H1 (cell line): ENCODE measurements around the gene SIM2. TPM values are rescaled to one million over a fixed set of nuclear protein-coding genes. Genes with fewer than 3 reads are reported as not detected.

Experiments
- CTCF ChIA-PET: fragments of 300-600 bp; sonication (Branson Sonifier 250); formaldehyde crosslinking; loops from one replicate; lab custom pipeline; 2021; ENCODE audit not compliant: partially characterized antibody; lab: Charles Lee
- POLR2A ChIA-PET: fragments of 300-600 bp; sonication (Branson Sonifier 250); formaldehyde crosslinking; loops from one replicate; lab custom pipeline; 2021; ENCODE audit warnings: inconsistent platforms; ENCODE audit not compliant: partially characterized antibody; lab: Charles Lee
- DNase-seq, 2 experiments: peaks; one replicate each; pipeline versions ENCODE4 v3.0.0 to v3.0.0-alpha.2; 2010 to 2022; ENCODE audit warnings: low spot score in 2 of 2, low read depth in 1 of 2, mixed read lengths in 1 of 2
- FAIRE-seq: peaks from 2 replicates; lab custom pipeline; 2011; peaks lifted over from hg19 to GRCh38; lab: Jason Lieb, UNC
- H2AFZ ChIP-seq: 2 replicates; pipeline ENCODE4 v1.8.1; 2012; ENCODE audit warnings: low read length, inconsistent platforms
- H2AK5ac ChIP-seq: 2 replicates; pipeline ENCODE4 v1.6.1; 2013; ENCODE audit warnings: low read depth, low read length
- H2BK120ac ChIP-seq: replicated peaks from 2 replicates; pipeline ENCODE3; 2013; ENCODE audit warnings: low read depth, low read length, inconsistent platforms
- H2BK12ac ChIP-seq: 2 replicates; pipeline ENCODE4 v1.6.1; 2013; ENCODE audit warnings: low read depth, low read length
- H2BK15ac ChIP-seq: 2 replicates; pipeline ENCODE4 v1.6.1; 2013; ENCODE audit warnings: low read length
- H2BK20ac ChIP-seq: 2 replicates; pipeline ENCODE4 v1.6.1; 2013; ENCODE audit warnings: low read length
- H2BK5ac ChIP-seq: 2 replicates; pipeline ENCODE4 v1.6.1; 2013; ENCODE audit warnings: low read depth, low read length
- H3K14ac ChIP-seq: 2 replicates; pipeline ENCODE4 v1.6.1; 2013; ENCODE audit warnings: inconsistent platforms; ENCODE audit not compliant: insufficient read length
- H3K18ac ChIP-seq: 2 replicates; pipeline ENCODE4 v1.6.1; 2013; ENCODE audit warnings: low read length; ENCODE audit errors: extremely low read depth
- H3K23ac ChIP-seq: 2 replicates; pipeline ENCODE4 v1.6.1; 2013; ENCODE audit warnings: inconsistent platforms; ENCODE audit not compliant: insufficient read length
- H3K23me2 ChIP-seq: 2 replicates; pipeline ENCODE4 v1.6.1; 2013; ENCODE audit warnings: low read depth, low read length
- H3K27ac ChIP-seq: 2 replicates; pipeline ENCODE4 v1.6.1; 2011; ENCODE audit warnings: low read depth, low read length, inconsistent platforms
- H3K27me3 ChIP-seq, 4 experiments: replicated peaks in 1 of 4; 1 replicate in 1 of 4; 2 replicates in 3 of 4; pipeline versions ENCODE4 v1.6.1 to v1.8.1; 2011 to 2013; ENCODE audit warnings: low read length in 3 of 4, mild to moderate bottlenecking in 3 of 4, inconsistent platforms in 2 of 4, mixed read lengths in 2 of 4, moderate library complexity in 1 of 4; ENCODE audit not compliant: control insufficient read depth in 3 of 4, insufficient read depth in 3 of 4; ENCODE audit errors: extremely low read depth in 1 of 4
- H3K36me3 ChIP-seq, 4 experiments: 2 replicates each; pipeline versions ENCODE4 v1.6.1 to v1.8.1; 2011 to 2013; ENCODE audit warnings: mild to moderate bottlenecking in 4 of 4, low read length in 3 of 4, moderate library complexity in 2 of 4, control low read depth in 1 of 4, inconsistent platforms in 1 of 4; ENCODE audit not compliant: insufficient read depth in 4 of 4, control insufficient read depth in 2 of 4
- H3K4ac ChIP-seq: replicated peaks from 2 replicates; pipeline ENCODE3; 2013; ENCODE audit warnings: low read length, low read depth, mixed read lengths, inconsistent platforms; ENCODE audit not compliant: insufficient read length
- H3K4me1 ChIP-seq, 4 experiments: replicated peaks in 1 of 4; 1 replicate in 1 of 4; 2 replicates in 3 of 4; pipeline versions ENCODE4 v1.6.1 to v1.8.1; 2011 to 2013; ENCODE audit warnings: low read length in 3 of 4, inconsistent platforms in 2 of 4, mixed read lengths in 1 of 4; ENCODE audit not compliant: insufficient read depth in 4 of 4, control insufficient read depth in 3 of 4
- H3K4me2 ChIP-seq, 2 experiments: 2 replicates each; pipeline versions ENCODE4 v1.6.1 to v1.8.1; 2011 to 2013; ENCODE audit warnings: low read depth in 2 of 2, low read length in 2 of 2, control low read depth in 1 of 2, inconsistent platforms in 1 of 2, mild to moderate bottlenecking in 1 of 2; ENCODE audit not compliant: insufficient read depth in 1 of 2
- H3K4me3 ChIP-seq, 4 experiments: fragments of 200-600, 300-600 bp in 1 of 4; sonication (generic), shearing (Covaris generic), sonication (Bioruptor Twin) in 1 of 4; 2 replicates each; pipeline versions ENCODE4 v1.5.1 to v1.8.1; 2011 to 2016; ENCODE audit warnings: low read length in 4 of 4, low read depth in 3 of 4, control low read depth in 2 of 4, inconsistent platforms in 2 of 4, mild to moderate bottlenecking in 2 of 4, mixed read lengths in 1 of 4, moderate library complexity in 1 of 4; ENCODE audit not compliant: insufficient read depth in 2 of 4; ENCODE audit errors: extremely low read depth in 1 of 4
- H3K56ac ChIP-seq: replicated peaks from 2 replicates; pipeline ENCODE3; 2013; ENCODE audit warnings: low read depth, mild to moderate bottlenecking, mixed read lengths, low read length, inconsistent platforms; ENCODE audit not compliant: insufficient read length
- H3K79me1 ChIP-seq: 2 replicates; pipeline ENCODE4 v1.6.1; 2013; ENCODE audit warnings: low read depth, low read length, control low read depth
- H3K79me2 ChIP-seq, 2 experiments: 2 replicates each; pipeline versions ENCODE4 v1.6.1 to v1.8.1; 2012 to 2013; ENCODE audit warnings: low read length in 2 of 2, mild to moderate bottlenecking in 2 of 2, inconsistent platforms in 1 of 2; ENCODE audit not compliant: insufficient read depth in 2 of 2, control insufficient read depth in 1 of 2
- H3K9ac ChIP-seq, 4 experiments: replicated peaks in 1 of 4; 1 replicate in 1 of 4; 2 replicates in 3 of 4; pipeline versions ENCODE4 v1.6.1 to v1.8.1; 2011 to 2013; ENCODE audit warnings: low read depth in 3 of 4, low read length in 3 of 4, control low read depth in 2 of 4, mild to moderate bottlenecking in 2 of 4, moderate library complexity in 2 of 4, inconsistent platforms in 1 of 4; ENCODE audit errors: extremely low read depth in 1 of 4
- H3K9me3 ChIP-seq, 2 experiments: 2 replicates each; pipeline versions ENCODE4 v1.6.1 to v1.8.1; 2012 to 2013; ENCODE audit warnings: mild to moderate bottlenecking in 2 of 2, moderate library complexity in 2 of 2, control low read depth in 1 of 2, inconsistent platforms in 1 of 2, low read depth in 1 of 2, low read length in 1 of 2, mixed read lengths in 1 of 2; ENCODE audit not compliant: insufficient read depth in 2 of 2
- H4K20me1 ChIP-seq, 2 experiments: replicated peaks in 1 of 2; 2 replicates each; pipeline versions ENCODE3 to v1.8.1; 2011 to 2013; ENCODE audit warnings: inconsistent platforms in 2 of 2, low read length in 2 of 2, mild to moderate bottlenecking in 1 of 2; ENCODE audit not compliant: insufficient read depth in 2 of 2, control insufficient read depth in 1 of 2
- H4K5ac ChIP-seq: 2 replicates; pipeline ENCODE4 v1.6.1; 2013; ENCODE audit warnings: low read length, low read depth, mixed read lengths, inconsistent platforms; ENCODE audit not compliant: insufficient read length
- H4K8ac ChIP-seq: 2 replicates; pipeline ENCODE4 v1.8.0; 2013; ENCODE audit warnings: mild to moderate bottlenecking, moderate library complexity, low read length, inconsistent platforms; ENCODE audit not compliant: insufficient read depth; ENCODE audit errors: extremely low read depth
- H4K91ac ChIP-seq: replicated peaks from 2 replicates; pipeline ENCODE3; 2013; ENCODE audit warnings: low read length, mixed read lengths, inconsistent platforms; ENCODE audit not compliant: insufficient read length
- EGR1 ChIP-seq: IDR thresholded peaks from 2 replicates; pipeline ENCODE4 v1.6.1; 2011; ENCODE audit warnings: low read depth, low read length, borderline replicate concordance
- NRF1 ChIP-seq: IDR thresholded peaks from 2 replicates; pipeline ENCODE4 v1.6.1; 2011; ENCODE audit warnings: mild to moderate bottlenecking, low read depth, low read length, improper control_type of control experiment
- PHF8 ChIP-seq: fragments of 200-600 bp; sonication (generic); conservative IDR thresholded peaks from 2 replicates; pipeline ENCODE4 v1.7.1; 2012; ENCODE audit warnings: low read depth, mild to moderate bottlenecking, inconsistent platforms, low read length, moderate library complexity
- POLR2AphosphoS5 ChIP-seq: IDR thresholded peaks from 2 replicates; pipeline ENCODE4 v1.6.1; 2011; ENCODE audit warnings: low read depth, low read length
- WGBS, 2 experiments: shearing (Covaris generic) in 1 of 2; methylation state at CpG; one replicate each; pipeline versions ENCODE4 v1.1.6 to v1.1.7; 2013 to 2015; ENCODE audit warnings: low lambda C conversion rate in 2 of 2, mixed read lengths in 2 of 2, inconsistent platforms in 1 of 2, low coverage in 1 of 2, missing lambda C conversion rate in 1 of 2; ENCODE audit not compliant: insufficient replicate concordance in 2 of 2, insufficient coverage in 1 of 2, insufficient read length in 1 of 2; ENCODE audit errors: extremely low coverage in 1 of 2, missing lambda C conversion rate in 1 of 2; 5-methylcytosine and 5-hydroxymethylcytosine counted together
- polyA plus RNA-seq, 7 experiments: library from polyadenylated mRNA; depleted of rRNA in 3 of 7; stranded (reverse) in 5 of 7; unstranded in 2 of 7; fragments of >200 nt in 5 of 7; fragments of 200-250 nt in 2 of 7; gene quantifications; 1 replicate in 5 of 7; 2 replicates in 1 of 7; 4 replicates in 1 of 7; pipeline versions ENCODE4 v1.2.1 to v1.2.3, GENCODE V29; 2011 to 2013; ENCODE audit warnings: missing spikeins in 2 of 7, mixed read lengths in 2 of 7
- total RNA-seq: library from RNA; stranded (reverse); fragmentation: NEBNext Ultra II Directional; extraction: Animal tissue kit (Norgen Biotek cat#: 25700); gene quantifications from 2 replicates; pipeline ENCODE4 v1.2.1, GENCODE V29; 2021
- TF ChIP-seq, protein P1 (sequence below): IDR thresholded peaks from 2 replicates; pipeline ENCODE4 v1.6.1; 2012; ENCODE audit warnings: low read length, inconsistent platforms

SIM2 gene
- total and polyA plus RNA-seq, 2 of the 8 experiments (the other 6 are each of a cell fraction or from before 2014, with no cell fraction given) = 0.05 to 0.26 TPM

DNA sequence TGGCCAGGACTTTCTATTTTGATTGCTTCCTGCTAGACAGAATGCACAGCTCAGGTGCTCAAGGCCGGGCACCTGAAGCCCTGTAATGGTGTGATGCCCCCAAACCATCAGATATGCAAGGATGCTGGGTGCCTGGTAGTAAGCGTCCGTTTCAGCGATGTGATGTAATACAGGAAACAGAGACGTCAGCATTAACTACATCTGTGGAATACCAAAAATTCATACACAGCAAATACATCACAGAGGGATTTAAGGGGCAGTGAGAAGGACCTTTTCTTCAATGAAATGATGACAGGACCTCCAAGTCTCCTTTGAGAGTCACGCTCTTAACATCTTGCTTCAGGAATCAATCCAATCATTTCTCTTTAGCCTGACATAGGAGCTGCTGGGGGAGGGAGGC, 64.4 kb downstream of the SIM2 start:
- Histone ChIP-seq H3K4me3 (no peak overlapping the region), H3K4me2 (no peak overlapping the region), H3K14ac (no peak overlapping the region), H3K27me3 (no peaks in the 10 kb centered on the region), H3K23ac (no peak overlapping the region), H3K23me2 (no peaks in the 10 kb centered on the region), H2AK5ac (no peak overlapping the region), H3K79me1 (no peaks in the 10 kb centered on the region), H4K8ac (no peak overlapping the region), H2BK5ac (no peak overlapping the region), H4K20me1 (no peaks in the 10 kb centered on the region), H2BK15ac (no peak overlapping the region), H2AFZ (no peak overlapping the region), H3K4ac (no peak overlapping the region), H3K9me3 (no peaks in the 10 kb centered on the region), H2BK12ac (no peak overlapping the region), H3K18ac (no peak overlapping the region), H2BK20ac (no peak overlapping the region), H3K9ac (no peak overlapping the region), H3K27ac (no peak overlapping the region), H3K36me3 (no peaks in the 10 kb centered on the region), H3K4me1 (peaks cover 0 to 3% (median 1%) of the 10 kb centered on the region in 4 experiments; a peak in 3 of 7 replicates), H3K79me2 (no peaks in the 10 kb centered on the region), H3K56ac (no peak overlapping the region), H4K5ac (no peak overlapping the region), H2BK120ac (no peak overlapping the region), H4K91ac (no peak overlapping the region)
- ChIA-PET POLR2A (interaction anchor here (1.6 kb wide), 1 partner anchor 14 kb away, joined by 4 read pairs; no protein-coding TSS in a partner anchor), CTCF (interaction anchor here (1.2 to 2.6 kb wide), 4 partner anchors 10 to 154 kb away, joined by 3 to 9 read pairs (median 5); no protein-coding TSS in a partner anchor)
- TF ChIP-seq EGR1 (no peak), NRF1 (no peak), PHF8 (no peak), POLR2AphosphoS5 (no peak)
- TF ChIP-seq, protein P1, sequence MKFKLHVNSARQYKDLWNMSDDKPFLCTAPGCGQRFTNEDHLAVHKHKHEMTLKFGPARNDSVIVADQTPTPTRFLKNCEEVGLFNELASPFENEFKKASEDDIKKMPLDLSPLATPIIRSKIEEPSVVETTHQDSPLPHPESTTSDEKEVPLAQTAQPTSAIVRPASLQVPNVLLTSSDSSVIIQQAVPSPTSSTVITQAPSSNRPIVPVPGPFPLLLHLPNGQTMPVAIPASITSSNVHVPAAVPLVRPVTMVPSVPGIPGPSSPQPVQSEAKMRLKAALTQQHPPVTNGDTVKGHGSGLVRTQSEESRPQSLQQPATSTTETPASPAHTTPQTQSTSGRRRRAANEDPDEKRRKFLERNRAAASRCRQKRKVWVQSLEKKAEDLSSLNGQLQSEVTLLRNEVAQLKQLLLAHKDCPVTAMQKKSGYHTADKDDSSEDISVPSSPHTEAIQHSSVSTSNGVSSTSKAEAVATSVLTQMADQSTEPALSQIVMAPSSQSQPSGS = no peak
- DNase-seq (no peak), FAIRE-seq (no peak)
- 95% methylated on average over 6 of the region's 6 CpGs; no CpG with 5 or more reads in 1 of the 2 experiments for WGBS, 2 experiments
